IPS-18c (cell line): ENCODE measurements around the gene ARFRP1.

ENCODE experiments used
- H3K4me3 ChIP-seq: 2 replicates; pipeline ENCODE4 v1.7.0; 2013; ENCODE audit warnings: low read depth, mild to moderate bottlenecking, low read length, moderate library complexity; ENCODE audit not compliant: insufficient read depth
- H3K9me3 ChIP-seq: one replicate; pipeline ENCODE4 v1.6.1; 2013; ENCODE audit warnings: mild to moderate bottlenecking, low read length, moderate library complexity; ENCODE audit not compliant: control insufficient read depth, insufficient read depth

Gene ARFRP1

DNA sequence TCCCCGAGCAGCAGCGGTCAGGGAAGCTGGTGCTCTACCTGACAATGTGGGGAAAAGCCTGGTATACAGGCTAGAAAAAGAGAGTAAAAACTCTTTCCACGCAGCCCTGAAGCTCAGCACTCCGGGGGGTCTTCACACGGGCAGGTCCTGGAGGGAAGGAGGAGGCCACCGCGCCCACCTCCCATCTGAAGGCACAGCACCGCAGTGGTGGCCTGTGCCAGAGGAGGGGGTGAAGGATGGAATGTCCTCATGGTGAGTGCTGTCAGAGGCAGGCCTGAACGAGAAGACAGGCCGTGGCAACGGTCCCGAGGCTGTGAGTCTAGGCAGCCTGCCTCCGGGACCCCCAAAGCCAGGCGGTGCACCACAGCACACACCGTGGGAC, 37.6 kb upstream of the ARFRP1 start:
- no peaks in the 10 kb centered on the region for H3K9me3 ChIP-seq
- H3K4me3 ChIP-seq: no peak overlapping the region

DNA sequence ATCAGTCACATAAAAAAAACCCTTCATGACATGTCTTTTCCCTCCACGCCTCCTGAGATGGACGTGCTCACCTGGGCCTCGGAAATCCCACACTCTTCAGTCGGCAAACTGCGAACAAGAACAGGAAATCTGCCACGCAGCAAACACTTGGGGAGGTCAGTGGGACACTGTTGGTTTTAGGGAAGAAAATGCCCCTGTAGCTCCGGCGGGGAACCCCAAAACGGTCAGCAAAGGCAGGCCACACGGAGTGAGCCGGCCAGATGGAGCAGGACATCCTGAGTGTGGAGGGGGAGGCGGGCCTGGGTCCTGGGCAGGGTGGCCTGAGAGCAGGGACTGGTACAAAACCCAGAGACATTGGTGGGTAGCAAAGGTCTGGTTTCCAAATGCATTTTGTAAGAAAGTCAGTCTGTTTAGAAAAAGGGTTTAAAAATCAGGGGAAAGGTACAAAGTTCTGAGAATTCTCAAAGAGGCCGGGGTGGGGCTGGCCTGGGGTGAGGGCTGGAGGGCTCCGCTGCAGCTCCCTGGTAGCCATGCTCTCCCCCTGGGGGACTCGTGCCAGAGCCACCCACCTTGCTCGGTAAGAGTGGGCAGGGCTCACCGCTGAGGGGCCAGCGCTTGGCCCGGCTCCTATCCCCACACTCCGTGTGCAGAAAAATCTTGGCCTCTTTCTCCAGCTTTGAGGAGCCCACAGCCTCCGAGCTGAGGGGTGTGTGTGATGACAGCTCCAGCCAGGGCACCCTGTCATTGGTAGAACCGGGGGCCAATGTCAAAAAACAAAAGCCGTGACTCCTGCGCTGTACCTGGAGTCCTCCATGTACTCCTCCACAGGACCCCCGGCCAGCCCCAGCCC, 37.0 kb upstream of the ARFRP1 start:
- no peaks in the 10 kb centered on the region for H3K9me3 ChIP-seq
- no peak overlapping the region for H3K4me3 ChIP-seq

DNA sequence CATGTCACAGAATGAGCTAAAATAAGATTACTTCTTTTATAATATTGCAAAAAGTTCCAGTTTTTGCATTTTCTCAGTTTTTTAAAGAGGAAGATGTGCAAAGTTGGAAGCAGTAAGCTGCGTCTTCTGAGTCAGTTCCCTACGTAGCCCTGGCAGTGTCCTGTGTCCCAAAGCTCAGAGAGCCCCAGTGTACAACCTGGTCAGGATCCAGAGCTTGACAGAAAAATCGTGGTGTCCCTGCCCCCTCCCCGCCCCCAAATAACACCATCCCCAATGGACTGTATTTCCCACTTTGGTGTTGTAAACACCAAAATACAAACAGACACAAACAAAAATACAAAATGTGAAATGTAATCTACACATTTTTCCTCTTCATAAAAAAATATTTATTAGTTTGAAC, 36.4 kb upstream of the ARFRP1 start:
- Histone ChIP-seq H3K9me3 (no peaks in the 10 kb centered on the region), H3K4me3 (no peak overlapping the region)

DNA sequence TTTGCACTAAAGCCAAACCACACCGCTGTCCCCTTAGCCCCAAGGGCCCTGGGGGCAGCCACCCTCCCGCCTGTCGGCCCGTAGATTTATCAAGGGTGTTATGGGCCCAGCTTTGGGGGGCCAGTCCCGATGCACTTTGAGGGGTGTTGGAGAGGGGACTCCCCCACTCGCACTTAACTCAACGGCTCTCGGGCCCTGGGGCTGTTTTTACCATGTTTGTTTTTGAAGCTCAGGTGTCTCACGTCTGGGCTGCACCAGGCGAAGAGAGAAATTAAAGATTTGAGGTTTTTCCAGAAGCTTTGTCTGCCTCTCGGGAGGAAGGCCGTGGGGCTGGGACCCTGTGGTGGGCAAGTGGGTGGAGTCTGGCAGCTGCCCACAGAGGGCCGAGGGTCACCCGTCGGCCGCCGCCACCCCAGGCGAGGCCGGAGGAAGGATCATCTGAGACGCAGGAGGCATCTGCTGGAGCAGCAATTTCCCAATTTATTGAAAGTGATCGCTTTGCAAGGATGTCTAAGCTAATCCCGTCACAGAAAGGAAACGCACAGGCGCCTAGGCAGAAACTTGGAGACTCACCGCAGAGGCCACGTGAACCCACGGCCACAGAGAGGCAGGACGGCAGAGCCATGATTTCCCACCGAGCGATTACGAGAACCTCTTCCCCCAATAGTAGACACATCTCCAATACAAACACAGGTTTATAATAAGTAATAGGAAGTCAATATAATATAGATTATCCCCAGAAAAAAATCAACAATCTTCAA, 35.6 kb upstream of the ARFRP1 start:
- H3K9me3 ChIP-seq: no peaks in the 10 kb centered on the region
- no peak overlapping the region for H3K4me3 ChIP-seq

DNA sequence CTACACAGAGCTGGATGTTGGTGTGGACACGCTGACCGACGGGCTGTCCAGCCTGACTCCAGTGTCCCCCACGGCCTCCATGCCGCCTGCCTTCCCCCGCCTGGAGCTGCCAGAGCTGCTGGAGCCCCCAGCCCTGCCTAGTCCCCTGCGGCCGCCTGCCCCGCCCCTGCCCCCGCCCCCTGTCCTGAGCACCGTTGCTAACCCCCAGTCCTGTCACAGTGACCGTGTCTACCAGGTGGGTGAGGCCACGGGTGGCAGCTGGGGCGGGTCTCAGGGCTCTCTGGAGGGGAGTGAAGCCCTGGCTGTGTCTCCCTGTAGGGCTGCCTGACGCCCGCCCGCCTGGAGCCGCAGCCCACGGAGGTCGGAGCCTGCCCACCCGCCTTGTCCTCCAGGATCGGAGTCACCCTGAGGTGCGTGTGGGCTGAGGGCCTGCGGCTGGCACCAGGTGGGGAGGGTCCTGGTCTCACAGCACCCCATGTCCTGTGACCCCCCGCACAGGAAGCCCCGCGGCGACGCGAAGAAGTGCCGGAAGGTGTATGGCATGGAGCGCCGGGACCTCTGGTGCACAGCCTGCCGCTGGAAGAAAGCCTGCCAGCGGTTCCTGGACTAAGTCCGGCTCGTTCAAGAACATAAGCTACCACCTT, 34.7 kb upstream of the ARFRP1 start:
- Histone ChIP-seq H3K4me3 (no peak overlapping the region), H3K9me3 (no peaks in the 10 kb centered on the region)

DNA sequence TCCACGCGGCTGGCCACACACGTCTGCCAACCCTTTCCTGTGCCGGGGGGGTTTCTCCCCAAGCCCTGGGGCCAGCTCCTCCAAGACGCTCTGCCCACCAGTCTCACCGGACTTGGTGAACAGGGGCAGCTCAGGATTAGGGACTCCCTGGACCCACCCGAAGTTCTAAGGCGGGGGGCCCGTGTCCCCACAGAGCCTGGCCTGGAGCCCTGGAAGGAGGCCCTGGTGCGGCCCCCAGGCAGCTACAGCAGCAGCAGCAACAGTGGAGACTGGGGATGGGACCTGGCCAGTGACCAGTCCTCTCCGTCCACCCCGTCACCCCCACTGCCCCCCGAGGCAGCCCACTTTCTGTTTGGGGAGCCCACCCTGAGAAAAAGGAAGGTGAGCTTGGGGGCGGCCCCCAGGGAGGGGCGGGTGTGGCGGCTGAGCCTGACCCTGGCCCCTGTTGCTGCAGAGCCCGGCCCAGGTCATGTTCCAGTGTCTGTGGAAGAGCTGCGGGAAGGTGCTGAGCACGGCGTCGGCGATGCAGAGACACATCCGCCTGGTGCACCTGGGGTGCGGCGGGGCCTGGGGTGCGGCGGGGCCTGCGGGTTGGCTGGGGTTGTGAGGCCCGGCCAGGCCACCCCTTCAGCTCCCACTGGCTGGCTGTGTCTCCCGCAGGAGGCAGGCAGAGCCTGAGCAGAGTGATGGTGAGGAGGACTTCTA, 34.1 kb upstream of the ARFRP1 start:
- Histone ChIP-seq H3K9me3 (no peaks in the 10 kb centered on the region), H3K4me3 (no peak overlapping the region)

DNA sequence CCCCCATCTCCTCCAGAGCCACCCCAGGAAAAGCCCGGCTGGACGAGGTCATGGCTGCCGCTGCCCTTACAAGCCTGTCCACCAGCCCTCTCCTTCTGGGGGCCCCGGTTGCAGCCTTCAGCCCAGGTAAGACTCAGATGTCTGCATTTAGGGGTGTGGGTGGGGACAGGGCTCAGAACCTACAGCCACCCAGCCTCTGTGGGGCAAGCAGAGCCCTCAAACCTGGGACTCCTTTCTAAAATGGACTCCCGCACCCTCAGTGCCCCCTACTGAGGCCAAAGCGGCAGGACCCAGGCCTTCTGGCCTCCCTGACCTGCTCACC, 33.5 kb upstream of the ARFRP1 start:
- no peaks in the 10 kb centered on the region for H3K9me3 ChIP-seq
- H3K4me3 ChIP-seq: peak overlapping the region; percentile 78

DNA sequence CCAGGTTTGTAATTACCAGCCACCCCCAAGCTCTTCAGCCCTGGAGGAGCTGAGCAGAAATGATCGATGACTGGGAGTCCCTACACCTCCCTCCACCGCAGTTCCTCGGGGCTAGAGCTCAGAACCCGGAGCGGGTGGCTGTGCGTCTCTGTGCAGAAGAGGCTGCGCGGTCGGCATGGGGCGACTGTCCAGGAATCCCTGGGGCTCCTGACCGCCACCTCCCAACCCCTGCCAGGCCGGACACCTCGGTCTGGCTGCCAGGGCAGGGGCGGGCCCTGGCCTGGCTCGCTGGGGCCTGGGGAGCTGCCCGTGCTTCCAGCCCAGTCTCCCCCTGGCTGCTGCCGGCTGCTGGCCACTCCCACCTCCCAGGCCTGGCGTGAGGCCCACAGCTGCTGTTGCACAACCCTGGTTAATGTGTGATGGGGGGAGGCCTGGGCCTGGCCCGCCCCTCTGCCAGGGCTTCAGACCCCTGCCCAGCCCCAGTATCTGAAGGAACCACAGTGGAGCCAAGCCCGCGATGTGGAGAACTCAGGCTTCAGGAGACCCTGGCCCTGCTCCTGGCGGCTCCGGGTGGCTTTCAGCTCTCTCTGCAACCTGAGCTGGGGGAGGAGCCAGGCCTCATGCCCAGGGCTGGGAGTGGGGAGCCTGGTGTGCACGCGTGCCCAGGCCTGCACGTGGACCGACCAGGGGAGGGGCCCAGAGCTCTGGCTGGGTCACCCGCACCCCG, 33.0 kb upstream of the ARFRP1 start:
- Histone ChIP-seq H3K4me3 (peak overlapping the region; percentile 78), H3K9me3 (no peaks in the 10 kb centered on the region)

DNA sequence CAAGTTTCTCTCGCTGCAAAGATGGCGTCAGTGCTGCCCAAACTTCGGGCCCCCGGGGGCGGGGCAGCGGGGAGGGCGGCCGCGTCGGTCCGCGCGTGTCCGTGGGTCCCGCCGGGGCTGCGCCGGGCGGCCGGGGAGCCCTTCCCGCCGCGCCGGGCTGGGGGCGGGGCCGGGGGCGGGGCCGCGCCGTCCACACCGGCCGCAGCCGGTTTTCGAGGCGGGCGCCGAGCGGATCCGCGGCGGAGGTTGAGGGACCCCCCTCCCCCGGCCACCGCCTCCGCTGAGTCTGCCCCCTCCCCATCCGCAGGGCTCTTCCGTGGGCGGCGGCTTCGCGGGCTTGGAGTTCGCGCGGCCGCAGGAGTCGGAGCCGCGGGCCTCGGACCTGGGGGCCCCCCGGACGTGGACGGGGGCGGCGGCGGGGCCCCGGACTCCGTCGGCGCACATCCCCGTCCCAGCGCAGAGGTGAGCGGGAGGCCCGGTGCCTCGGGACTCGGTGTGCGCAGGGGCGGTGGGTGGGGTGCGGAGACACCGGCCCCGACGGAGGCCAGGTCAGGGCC, 32.4 kb upstream of the ARFRP1 start:
- H3K4me3 ChIP-seq: peak overlapping the region; percentile 78
- no peaks in the 10 kb centered on the region for H3K9me3 ChIP-seq

DNA sequence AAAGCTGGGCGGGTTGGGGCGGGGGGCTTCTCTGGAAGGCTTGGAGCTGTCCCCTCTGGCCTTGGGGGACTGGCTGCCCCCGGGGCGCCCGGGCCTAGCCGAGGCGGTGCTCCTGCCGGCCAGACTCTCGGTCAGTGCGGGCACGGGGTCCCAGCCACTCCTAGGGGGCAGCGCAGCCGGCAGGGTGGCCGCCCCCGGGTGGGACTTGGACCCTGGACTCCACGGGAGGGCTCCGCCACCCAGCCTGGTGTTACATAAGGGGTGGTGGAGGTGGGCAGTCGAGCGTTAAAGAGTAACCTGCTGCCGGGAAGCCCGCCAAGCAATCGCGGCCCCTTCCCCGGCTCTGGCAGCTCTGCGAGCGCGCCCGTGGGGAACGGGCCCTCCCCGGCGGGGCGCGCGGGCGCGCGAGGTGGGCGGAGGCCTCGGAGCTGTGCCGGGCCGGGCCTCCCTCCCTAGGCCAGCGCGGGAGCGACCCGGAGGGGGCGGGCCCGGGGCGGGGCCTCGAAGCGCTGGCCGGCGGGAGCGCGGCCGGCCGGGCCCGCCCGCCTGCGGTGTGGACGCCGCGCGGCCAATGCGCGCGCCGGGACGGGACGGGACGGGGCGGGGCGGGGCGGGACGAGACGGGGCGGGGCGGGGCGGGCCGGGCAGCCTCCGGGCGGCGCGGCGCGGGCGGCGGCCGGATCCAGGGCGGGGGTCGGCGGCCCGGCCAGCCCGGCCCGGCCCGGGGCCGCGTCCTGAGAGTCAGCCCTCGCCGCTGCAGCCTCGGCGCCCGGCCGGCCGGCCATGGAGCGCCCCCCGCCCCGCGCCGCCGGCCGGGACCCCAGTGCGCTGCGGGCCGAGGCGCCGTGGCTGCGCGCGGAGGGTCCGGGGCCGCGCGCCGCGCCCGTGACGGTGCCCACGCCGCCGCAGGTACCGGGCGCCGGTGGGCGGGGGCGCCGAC, 31.6 kb upstream of the ARFRP1 start, which contains the start of gene SLC2A4RG:
Gene SLC2A4RG (plus strand): TSS at position 647 of the 940 bp plus-strand sequence. CDS start 137 bp downstream, at position 784.
- no peaks in the 10 kb centered on the region for H3K9me3 ChIP-seq
- H3K4me3 ChIP-seq: peak within 1 kb of the TSS; percentile 78

DNA sequence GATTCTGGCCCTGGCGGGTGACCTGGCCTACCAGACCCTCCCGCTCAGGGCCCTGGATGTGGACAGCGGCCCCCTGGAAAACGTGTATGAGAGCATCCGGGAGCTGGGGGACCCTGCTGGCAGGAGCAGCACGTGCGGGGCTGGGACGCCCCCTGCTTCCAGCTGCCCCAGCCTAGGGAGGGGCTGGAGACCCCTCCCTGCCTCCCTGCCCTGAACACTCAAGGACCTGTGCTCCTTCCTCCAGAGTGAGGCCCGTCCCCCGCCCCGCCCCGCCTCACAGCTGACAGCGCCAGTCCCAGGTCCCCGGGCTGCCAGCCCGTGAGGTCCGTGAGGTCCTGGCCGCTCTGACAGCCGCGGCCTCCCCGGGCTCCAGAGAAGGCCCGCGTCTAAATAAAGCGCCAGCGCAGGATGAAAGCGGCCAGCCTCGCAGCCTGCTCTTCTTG, 30.9 kb upstream of the ARFRP1 start:
- H3K9me3 ChIP-seq: no peaks in the 10 kb centered on the region
- peak overlapping the region; percentile 56; the same call in 1 of the 2 replicates for H3K4me3 ChIP-seq

DNA sequence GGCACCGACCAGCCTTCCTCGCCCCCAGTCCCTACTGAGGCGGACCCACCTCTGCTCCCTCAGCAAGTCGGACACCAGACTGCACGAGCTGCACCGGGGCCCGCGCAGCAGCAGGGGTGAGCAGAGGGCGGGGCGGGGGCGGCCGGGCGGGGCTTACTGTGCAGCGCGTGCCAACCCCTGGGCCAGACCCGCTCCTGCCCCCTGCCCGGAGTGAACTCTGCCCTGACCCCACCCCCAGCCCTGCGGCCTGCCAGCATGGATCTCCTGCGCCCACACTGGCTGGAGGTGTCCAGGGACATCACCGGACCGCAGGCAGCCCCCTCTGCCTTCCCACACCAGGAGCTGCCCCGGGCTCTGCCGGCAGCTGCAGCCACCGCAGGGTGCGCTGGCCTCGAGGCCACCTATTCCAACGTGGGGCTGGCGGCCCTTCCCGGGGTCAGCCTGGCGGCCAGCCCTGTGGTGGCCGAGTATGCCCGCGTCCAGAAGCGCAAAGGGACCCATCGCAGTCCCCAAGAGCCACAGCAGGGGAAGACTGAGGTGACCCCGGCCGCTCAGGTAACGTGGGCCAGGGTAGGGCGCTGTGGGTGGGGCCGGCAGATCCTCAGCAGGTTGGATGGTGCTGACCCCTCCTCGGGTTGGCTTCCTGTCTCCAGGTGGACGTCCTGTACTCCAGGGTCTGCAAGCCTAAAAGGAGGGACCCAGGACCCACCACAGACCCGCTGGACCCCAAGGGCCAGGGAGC, 30.3 kb upstream of the ARFRP1 start:
- H3K9me3 ChIP-seq: no peaks in the 10 kb centered on the region
- peak overlapping the region; percentile 56; the same call in 1 of the 2 replicates for H3K4me3 ChIP-seq

DNA sequence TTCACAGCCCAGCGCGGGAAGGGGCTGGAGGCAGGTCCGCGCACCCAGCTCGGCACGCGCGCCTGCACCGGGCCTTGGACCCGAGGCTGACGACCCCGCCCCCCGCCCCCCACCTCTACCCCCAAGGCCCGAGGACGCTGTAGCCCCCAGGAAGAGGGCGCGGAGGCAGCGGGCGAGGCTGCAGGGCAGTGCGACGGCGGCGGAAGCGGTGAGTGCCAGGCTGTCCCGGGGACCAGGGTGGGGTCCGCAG, 29.8 kb upstream of the ARFRP1 start:
- no peak overlapping the region; the same call in 1 of the 2 replicates for H3K4me3 ChIP-seq
- no peaks in the 10 kb centered on the region for H3K9me3 ChIP-seq

DNA sequence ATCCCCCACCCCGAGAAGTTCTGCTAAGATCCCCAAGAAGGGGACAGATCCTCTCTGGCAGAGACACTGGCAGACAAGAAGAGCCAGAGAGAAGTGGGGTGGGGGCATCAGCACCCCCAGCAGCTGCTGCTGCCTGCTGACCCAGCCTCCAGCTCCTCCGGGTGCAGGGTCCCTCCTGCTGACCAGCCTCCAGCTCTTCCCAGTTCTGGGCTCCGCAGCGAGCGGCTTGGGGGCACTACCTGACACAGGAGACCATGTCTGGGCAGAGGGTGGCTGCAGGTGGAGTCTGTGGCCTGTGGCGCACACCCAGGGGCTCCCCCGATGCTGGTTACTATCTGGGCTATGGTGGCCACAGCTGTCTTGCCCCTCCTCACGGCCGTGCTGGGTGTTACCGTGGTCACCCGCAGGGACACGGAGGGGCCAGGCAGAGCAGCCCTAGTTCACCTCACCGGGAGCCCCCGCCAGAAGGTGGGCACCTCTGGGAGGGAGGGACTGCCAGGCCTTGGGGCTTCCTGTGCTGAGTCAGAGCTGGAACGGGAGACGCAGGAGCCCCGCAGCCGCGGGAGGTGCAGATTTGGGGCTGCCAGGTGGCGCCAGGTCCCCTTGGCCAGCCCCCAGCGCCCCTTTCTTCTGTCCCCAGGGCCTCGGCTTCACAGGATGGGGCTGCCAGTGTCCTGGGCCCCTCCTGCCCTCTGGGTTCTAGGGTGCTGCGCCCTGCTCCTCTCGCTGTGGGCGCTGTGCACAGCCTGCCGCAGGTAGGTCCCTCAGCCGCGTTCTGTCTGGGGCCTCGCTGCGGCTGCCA, 29.3 kb upstream of the ARFRP1 start:
- H3K9me3 ChIP-seq: no peaks in the 10 kb centered on the region
- no peak overlapping the region for H3K4me3 ChIP-seq
